Stimulated activated naive CD4-positive, alpha-beta T cell treated with Interleukin-2 at 50 U/mL for 16 hours (primary cell): ENCODE results near the gene TNFAIP8L3.
"Not testable (repeated sequence)": the region's sequence is repeated elsewhere in the genome, so short reads cannot be mapped to it uniquely, and the experiment has no call there.

Experiments used
- DNase-seq: peaks from one replicate; lab custom pipeline; 2025; lab: John Stamatoyannopoulos, UW

Gene TNFAIP8L3

DNA sequence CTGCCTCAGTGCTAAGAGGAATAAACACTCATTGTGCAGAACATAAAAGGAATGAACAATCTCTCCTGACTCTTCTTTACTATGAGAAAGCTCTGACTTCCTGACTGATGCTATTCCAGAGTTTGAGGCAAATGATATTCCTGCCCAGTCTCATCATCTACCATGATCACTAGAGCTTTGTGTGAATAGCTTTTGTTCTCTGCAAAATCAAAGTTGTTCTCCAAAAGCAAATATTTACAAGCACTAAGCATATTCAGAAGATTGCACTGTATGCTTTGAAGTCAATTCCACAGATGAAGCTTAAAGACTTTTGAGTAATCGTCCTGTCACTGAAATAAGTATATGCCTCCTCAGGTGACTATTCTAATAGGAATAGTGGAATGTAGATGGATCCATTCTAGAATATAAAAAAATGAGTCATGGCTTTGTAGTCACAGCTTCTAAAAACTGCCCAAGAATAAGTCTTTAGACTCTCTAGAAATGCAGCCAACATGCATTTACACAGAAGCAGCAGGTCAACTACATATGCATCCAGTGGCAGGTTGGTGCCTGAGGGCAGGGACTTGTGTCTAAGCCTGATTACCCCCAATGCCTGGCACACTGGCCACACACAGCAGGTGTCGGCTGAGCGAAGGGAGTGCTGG, 34.6 kb downstream of the TNFAIP8L3 start:
- DNase-seq: no peak

DNA sequence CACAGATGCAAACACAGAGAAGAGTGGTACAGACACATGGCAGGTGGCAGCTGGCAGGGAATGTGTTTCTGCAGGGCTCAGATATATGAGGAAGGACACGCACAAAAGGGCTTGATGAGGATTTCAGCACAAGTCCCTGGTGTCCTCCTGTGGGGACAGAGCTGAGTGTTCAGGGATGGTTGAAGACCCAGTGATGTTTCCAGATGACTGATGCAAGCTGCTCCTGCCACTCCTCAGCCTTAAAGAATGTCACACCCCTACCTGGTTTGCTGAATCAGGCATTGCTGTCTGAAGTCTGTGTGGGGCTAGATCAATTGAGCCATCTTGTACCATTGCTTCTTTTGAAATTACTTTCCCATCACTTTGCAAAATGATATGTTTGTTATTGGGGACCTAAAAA, 40.2 kb downstream of the TNFAIP8L3 start:
- DNase-seq: no peak

GRCh38 chr15:51053571-51053970, 41.1 kb downstream of the TNFAIP8L3 start:
- no peak for DNase-seq

DNA sequence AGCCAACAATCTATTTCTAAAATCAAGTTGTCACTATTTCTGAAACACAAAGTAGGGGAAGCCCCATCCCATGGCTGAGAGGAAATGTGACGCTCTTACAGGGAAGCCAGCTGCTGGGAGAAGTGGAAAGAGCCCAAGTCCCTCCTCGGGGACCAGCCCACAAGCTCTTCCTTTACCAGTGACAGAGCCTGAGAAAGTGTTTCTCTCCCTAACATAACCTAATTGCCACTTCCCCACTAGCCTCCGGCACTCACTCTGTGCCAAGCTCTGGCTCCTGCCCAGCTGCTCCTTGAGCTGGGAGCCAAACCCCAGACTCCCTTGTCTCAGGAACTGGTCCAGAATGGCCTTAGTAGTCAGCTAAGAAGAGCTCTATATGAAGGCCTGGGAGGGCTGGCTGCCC, 42.9 kb downstream of the TNFAIP8L3 start:
- DNase-seq: no peak

DNA sequence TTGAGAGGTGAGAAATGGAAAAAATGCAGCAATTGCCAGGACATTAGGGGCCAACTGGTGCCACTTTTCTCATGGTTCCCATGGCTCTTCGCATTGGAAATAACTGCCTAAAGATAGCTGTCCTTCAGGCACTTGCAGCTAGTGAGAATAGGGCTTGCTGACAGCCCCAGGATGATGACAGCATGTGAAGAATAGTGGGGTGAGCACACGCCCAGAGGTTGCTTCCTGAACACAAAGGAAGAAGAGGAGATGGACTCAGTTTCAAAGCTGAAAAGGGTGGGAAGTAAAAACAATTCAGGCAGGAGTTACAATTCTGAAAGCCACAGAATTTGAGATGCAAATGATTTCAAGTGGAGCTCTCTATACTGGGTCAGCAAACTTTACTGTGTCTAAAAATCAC, 45.6 kb downstream of the TNFAIP8L3 start:
- DNase-seq: no peak

DNA sequence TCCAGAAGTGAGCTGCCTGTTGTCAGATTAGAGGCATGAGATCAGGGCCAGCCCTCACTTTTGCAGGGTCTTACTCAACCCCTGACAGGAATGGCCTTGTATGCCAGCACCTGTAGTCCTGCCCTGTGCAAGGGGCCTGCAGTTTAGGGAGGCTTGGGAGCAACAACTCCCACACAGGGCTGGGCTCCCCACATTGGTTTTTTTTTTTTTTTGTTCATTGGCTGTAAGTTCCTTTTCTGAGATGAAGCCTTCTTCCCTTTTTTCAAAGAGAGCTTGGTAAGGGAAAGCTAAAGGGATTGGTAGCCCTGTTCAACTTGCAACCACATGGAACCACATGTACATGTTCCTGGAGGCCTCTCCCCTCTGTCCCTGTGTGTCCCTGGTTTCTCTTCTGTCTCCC, 46.4 kb downstream of the TNFAIP8L3 start:
- DNase-seq: no peak

GRCh38 chr15:51046799-51047449, 47.8 kb downstream of the TNFAIP8L3 start:
- no peak for DNase-seq

DNA sequence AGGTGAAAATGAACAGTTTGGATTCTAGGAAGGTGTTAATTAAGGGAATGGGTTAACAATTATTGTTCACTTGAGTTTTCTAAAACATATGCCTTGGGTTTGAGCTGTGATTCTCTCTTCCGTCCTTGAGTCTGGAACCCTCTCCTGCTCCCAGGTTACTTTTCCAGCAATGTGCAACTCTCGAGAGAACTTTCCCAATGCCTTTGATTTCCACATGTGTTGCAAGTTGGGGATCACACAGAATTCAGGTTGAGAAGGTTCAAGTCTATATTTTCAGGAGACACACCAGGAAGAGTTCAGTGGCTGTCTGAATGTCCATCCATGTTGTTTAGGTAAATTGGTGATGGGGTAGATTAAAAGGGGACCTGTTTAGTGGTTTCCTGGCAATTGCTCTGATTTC, 48.7 kb downstream of the TNFAIP8L3 start:
- DNase-seq: no peak

- no peak for DNase-seq
Observed at GRCh38 chr15:51044037-51044727, 50.5 kb downstream of the TNFAIP8L3 start.

- DNase-seq: no peak
Observed at GRCh38 chr15:51038974-51039319, 55.8 kb downstream of the TNFAIP8L3 start.

- no peak for DNase-seq
Observed at GRCh38 chr15:51038162-51038973, 56.3 kb downstream of the TNFAIP8L3 start.

DNA sequence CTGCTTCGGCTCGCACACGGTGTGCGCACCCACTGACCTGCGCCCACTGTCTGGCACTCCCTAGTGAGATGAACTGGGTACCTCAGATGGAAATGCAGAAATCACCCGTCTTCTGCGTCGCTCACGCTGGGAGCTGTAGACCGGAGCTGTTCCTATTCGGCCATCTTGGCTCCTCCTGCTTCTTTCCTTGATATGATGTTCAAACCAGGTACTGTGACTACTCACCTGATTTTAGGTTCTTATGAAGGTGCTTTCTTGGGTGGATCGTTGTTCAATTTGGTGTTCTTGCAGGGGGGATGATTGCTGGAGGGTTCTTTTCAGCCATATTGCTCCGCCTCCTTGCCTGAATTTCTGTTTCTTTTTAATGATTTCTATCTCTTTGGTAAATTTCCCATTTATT, 57.2 kb downstream of the TNFAIP8L3 start:
- not testable (repeated sequence) for DNase-seq

DNA sequence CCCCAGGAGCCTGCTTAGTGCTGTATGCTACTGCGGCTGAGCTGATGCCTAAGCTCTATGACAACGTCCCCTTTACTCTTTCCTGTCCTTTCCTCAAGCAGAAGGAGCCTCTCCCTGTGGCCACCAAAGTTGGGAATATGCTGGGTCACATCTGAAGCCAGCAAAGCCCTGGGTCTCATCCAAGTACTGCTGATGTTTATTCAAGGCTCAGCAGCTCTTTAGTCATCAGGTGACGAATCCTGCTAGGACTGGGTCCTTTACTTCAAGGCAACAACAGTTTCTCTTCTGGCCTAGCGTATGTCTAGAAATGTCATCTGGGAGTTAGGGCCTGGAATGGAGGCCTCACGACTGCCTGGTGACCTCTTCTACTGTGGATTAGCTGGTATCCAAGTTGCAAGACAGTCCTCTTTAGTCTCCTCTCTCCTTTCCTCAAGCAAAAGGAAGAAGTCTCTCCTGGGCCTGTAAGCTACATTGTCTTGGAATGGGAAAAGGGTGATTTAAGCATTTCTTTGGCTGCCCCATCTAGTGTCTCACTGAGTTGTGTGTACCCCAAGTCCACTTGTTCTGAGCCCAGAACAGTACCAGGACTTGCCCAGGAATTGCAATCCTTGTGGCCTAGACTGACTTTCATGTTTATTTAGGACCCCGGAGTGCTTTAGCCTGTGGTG, 63.9 kb downstream of the TNFAIP8L3 start:
- no peak for DNase-seq

DNA sequence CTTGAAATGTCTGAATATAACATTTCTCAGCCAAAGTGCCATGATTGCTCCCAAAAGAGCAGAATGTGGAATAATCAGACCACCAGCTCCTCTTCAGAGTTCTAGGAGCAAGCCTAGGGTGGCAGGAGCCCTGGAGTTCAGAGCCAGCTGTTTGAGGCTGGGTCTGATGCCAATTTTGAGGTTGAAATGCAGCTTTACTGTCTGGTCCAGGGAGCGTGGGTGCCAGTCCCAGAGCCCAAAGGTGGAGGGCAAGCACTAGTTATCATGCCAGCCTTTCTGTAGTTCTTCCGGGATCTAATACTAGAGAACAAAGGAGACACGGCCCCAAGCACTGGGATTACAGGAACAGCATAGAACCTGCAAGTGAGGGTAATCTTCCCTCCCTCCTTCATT, 69.3 kb downstream of the TNFAIP8L3 start:
- no peak for DNase-seq

DNA sequence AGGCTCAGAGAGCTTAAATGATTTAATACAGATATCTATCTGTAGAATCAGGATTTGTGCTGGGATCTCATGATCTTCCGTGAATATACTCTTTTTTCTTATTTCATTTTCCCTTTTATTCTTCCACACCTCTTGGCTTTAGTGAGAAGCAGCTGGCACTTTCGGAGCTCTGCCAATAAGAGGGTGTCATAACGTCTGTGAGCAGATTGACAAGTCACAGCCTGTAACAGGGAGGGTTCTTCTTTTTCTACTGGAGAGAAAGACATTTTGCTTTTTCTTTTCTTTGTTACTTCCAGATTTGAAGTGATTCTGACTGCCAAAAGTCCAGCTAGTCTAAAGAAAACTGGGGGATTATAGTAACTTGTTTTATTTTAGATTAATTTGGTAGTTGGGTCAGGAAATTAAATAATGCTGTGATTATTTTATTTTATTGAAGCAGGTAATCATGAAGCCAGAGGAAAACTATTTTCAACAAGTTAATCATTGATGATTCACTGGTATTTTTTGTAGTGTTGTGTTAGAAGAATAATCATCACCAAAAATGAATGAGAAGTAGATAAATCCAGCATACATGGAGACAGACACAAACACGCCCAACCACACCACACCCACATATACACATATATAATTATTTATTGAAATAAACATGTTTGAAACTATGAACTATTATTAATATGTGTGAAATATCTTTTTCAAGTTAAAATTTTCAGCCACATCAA, 69.8 kb downstream of the TNFAIP8L3 start:
- DNase-seq: no peak

DNA sequence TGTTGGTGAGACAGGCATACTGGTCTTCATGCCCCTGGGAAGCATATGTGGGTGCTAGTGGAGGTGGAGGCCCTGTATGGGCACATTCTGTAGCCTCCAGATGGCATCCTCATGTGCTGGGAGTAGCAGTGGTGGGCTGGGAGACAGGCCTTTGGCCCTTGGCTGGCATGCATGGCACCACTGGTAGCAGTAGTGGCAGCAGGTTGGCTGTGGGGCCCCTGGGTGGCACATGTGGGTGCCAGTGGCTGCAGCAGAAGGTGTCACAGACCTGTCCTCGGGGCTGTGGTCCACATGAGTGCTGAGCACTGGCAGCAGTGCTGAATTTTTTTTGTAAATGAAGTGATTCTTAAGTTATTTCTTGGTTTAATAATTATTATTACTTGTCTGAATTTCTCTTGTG, 71.2 kb downstream of the TNFAIP8L3 start:
- no peak for DNase-seq

GRCh38 chr15:51022206-51022605, 72.5 kb downstream of the TNFAIP8L3 start:
- DNase-seq: no peak

GRCh38 chr15:51016615-51017014, 78.1 kb downstream of the TNFAIP8L3 start:
- DNase-seq: no peak

- no peak for DNase-seq
Observed at GRCh38 chr15:51011212-51011611, 83.5 kb downstream of the TNFAIP8L3 start.

DNA sequence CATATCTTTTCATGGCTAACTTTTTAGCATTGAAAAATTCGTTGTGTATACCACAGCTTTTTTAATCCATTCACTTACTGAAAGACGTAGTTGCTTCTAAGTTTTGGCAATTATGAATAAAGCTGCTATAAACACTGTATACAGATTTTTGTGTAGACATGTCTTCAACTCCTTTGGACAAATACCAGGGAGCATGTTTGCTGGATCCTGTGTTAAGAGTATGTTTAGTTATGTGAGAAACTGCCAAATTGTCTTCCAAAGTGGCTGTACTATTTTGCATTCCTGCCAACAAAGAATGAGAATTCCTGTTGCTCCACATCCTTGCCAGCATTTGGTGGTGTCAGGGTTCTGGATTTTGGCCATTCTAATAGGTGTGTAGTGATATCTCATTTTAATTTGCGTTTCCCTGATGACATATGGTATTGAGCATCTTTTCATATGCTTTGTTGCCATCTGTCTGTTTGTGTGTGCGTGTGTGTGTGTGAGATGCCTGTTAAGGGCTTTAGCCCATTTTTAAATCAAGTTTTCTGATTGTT, 87.5 kb downstream of the TNFAIP8L3 start:
- DNase-seq: no peak
